ENCODE data around the gene TBC1D22A.

GRCh38 chr22:47040486-47041270 lies 278.2 kb downstream of the TBC1D22A start:
- no peak for TF ChIP-seq YY1 (IDR thresholded peaks at IDR 0.05; ENCODE audit: extremely low read depth, insufficient replicate concordance, low read depth, low read length)
- TF ChIP-seq CBX3 (IDR thresholded peaks at IDR 0.05; ENCODE audit: low read depth) = no peak
- TF ChIP-seq SP1 (IDR thresholded peaks at IDR 0.05; ENCODE audit: low read depth) = no peak
- no peak for TF ChIP-seq JUND (IDR thresholded peaks at IDR 0.05)
- TF ChIP-seq, protein P1, sequence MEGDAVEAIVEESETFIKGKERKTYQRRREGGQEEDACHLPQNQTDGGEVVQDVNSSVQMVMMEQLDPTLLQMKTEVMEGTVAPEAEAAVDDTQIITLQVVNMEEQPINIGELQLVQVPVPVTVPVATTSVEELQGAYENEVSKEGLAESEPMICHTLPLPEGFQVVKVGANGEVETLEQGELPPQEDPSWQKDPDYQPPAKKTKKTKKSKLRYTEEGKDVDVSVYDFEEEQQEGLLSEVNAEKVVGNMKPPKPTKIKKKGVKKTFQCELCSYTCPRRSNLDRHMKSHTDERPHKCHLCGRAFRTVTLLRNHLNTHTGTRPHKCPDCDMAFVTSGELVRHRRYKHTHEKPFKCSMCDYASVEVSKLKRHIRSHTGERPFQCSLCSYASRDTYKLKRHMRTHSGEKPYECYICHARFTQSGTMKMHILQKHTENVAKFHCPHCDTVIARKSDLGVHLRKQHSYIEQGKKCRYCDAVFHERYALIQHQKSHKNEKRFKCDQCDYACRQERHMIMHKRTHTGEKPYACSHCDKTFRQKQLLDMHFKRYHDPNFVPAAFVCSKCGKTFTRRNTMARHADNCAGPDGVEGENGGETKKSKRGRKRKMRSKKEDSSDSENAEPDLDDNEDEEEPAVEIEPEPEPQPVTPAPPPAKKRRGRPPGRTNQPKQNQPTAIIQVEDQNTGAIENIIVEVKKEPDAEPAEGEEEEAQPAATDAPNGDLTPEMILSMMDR (IDR thresholded peaks at IDR 0.05 in 2 of 3, conservative IDR thresholded peaks at IDR 0.05 in 1 of 3; ENCODE audit: borderline replicate concordance in 1 of 3, insufficient read depth in 1 of 3, low read depth in 2 of 3, low read length in 2 of 3) = no peak
- TF ChIP-seq MAX (IDR thresholded peaks at IDR 0.05) = no peak
- TF ChIP-seq POLR2A (IDR thresholded peaks at IDR 0.05; ENCODE audit: borderline replicate concordance, extremely low read depth, insufficient read depth, insufficient read length) = no peak
- no peak for TF ChIP-seq EGR1 (IDR thresholded peaks at IDR 0.05; ENCODE audit: low read depth)
